GM19023 (cell line): ENCODE data around the gene MCRIP1.
"Not testable (repeated sequence)": the region's sequence is repeated elsewhere in the genome, so short reads cannot be mapped to it uniquely, and the experiment has no call there.

ENCODE experiments used
- ATAC-seq: cut with Tn5 transposase; IDR thresholded peaks from one replicate; pipeline ENCODE4 v1.9.1; 2021; ENCODE audit warnings: mild to moderate bottlenecking, moderate library complexity; ENCODE audit not compliant: unreplicated experiment

MCRIP1 gene

DNA sequence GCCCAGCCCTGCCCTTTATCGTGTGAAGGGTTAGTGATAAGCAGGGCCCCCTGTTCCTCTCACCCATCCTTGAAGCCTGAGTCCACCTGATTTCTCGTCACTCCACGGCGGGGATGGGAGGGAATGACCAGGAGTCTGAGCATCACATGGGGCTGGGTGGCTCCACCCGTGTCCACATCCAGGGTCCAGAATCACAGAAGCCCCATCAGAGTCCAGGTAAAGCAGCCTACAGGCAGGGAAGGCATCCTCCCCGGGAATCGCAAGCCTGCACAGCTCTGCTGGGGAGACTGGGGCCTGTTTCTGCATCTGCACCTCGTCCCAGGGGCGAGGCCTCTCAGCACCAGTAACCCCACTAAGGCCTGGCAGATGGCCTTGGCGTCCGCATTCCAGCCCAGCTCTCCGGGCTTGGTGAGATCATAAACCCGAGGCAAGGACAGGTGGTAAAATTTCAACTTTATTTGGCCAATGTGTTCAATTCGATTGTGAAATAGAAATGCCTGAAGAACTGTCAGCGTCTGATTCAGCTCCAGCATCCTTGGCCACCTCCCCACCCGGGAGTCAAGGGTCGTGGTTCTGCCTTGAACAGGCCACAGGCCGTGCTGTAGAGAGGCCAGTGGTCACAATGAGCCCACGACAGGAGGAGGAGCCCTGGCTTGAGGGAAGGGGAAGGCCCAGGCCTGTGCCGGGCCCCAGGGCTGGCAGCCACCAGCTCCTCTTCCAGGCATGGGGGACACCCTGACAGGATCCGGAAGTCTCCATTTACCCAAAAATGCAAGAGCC is 9.8 kb upstream of the MCRIP1 start:
- ATAC-seq, result no peak

DNA sequence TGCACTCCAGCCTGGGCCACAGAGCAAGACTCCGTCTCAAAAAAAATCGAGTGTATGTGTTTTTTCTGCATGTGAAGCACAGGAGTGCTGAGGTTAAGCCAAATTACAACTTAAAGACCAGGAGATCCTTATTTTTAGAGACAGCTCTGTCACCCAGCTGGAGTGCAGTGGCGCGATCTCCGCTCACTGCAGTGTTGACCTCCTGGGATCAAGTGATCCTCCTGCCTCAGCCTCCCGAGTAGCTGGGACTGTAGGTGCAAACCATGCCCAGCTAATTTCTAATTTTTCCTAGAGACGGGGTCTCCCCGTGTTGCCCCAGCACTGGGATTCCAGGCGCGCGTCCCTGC is 9.3 kb upstream of the MCRIP1 start:
- ATAC-seq, result no peak

DNA sequence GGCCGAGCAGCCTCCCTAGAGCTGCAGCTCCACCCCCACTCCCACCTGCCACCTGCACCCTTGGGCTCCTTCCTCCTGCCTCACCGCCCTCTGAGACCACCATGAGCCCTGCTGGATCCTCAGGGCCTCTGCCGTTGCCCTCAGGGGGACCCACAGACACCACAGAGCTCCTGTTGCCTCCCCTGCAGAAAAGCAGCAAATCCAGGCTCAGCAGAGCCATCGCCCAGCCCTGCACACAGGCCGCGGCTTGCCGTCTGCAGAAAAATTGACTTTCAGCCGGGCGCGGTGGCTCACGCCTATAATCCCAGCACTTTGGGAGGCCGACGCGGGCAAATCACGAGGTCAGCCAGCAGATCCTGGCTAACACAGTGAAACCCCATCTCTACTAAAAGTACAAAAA is 8.8 kb upstream of the MCRIP1 start:
- ATAC-seq, result no peak

DNA sequence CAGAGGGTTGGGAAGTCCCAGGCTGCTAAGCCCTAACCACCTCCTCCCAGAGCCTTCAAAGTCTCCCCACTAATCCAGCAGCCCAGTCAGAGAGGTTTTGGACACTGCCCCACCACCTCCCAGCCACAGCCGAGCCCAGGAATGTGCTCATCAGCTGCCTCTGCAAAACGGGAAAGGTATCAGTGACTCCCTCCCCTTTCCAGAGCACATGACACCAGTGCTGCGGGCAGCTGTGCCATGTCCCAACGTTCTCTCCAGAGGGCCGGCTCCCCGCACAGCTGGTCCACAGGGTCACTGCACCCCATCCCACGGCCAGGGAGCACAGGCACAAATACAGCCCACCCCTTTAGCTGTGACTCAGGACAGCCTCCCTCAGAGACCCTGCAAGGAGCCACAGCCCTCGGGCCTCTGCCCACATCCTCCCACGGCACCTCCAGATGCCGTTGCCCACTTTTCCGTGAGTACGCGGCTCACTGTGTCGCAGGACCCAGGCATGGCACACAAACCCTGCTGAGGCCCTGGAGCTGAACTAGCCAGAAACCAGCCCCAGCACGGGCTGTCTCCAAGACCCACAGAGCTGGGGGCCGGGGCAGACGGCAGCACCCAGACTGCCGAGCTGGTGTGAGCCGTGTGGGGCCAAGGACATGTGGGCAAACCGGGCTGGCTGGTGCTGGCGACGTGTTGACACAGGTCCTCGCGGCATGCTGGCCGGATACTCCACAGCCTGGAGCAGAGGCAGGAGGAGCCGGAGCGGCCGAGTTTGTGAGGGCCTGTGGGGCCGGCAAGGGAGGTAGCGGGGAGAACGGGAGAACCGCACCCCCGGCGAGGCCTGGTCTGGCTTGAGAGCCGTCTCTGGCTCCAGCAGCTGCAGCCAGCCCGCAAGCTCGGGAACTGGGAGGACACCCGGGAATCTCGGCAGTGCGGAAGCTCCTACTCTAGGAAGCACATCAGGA is 8.0 kb upstream of the MCRIP1 start:
- no peak for ATAC-seq

DNA sequence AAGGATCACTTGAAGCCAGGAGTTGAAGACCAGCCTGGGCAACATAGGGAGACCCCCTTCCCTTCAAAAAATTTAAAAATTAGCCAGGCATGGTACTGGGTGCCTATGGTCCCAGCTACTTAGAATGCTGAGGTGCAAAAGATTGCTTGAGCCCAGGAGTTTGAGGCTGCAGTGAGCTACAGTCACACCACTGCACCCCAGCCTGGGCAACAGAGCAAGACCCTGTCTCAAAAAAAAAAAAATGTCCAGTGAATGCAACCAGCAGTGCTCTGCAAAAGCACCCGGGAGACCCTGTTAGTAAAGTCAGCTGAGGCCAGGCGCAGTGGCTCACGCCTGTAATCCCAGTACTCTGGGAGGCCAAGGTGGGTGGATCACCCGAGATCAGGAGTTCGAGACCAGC is 7.0 kb upstream of the MCRIP1 start:
- ATAC-seq, result not testable (repeated sequence)

DNA sequence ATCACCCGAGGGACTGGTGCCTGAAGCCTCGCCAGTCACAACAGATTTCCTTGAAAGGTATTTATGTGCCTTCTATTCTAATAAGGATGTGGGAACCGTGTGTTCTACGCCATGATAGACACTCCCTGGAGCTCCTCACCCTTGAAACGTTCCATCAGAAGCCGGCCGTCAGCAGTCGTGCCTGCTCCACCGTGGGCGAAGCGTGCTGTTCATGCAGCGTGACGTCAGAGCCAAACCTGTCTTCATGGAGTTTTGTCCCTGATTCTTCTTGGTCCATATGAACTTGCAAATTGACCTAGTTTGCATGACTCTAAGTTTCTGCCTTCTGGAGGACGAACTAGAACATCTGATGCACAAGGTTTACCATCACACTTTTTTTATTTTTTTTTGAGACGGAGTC is 6.2 kb upstream of the MCRIP1 start:
- no peak for ATAC-seq

DNA sequence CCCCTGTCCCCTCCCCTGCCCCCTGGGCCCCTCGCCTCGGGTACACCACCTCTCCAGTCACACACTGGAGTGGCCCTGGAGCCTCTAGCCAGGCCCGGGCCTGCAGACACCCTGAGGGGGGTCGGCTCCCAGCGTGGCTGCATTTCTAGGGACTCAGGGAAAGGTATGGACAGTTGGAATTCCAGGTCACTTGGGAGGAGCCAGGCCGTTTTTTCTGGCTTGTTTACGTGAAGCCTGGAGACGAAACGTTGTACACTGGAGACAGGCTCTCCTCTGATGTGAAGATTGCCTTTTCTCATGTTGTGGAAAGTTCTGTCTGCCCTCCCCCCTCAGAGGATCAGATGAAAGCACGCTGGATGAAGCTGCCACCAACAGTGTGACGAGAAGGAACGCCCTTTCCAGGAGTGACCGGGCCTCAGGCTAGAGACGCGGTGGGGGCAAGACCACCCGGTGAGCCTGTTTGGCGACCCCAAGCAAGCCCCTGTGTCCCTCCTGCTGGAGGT is 5.7 kb upstream of the MCRIP1 start:
- ATAC-seq, result no peak

DNA sequence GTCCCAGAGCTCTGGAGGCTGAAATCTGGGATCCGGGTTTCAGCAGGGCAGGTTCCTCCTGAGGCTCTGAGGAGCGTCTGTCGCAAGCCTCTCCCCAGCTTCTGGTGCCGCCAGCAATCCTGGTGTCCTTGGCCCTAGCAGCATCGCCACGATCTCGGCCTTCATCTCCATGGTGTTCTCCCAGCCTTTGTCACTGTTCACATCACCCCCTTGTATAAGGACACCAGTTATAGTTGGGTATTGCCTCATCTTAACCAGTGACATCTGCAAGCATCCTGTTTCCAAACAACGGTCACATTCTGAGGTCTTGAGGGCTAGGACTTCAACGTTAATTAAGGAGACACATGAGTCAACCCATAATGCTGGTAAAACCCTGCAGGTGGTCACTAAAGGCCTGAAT is 4.5 kb upstream of the MCRIP1 start:
- ATAC-seq, result no peak

DNA sequence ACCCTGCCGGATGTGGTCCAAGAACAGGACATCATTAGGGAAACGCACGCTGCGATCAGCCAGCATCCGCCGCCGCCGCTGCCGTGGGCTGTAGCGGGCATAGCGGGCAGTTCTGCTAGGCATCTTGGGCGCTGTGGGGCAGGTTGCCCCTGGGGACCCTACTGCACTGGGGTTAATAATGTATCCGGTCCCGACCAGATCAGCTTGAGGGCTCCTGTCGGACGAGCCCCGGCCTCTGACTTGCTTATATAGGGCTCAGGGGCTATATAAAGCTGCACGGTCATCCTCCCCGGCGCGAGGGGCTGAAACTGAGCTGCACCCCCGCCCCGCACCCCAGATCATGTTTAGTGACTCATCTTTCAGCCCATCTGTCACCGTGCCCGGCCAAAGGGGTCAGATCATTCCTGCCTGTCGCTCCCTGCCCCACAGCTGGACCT is 1.8 kb upstream of the MCRIP1 start, which contains the start of gene PPP1R27:
PPP1R27 (minus strand) TSS at position 220 of the 437 bp plus-strand sequence; CDS start at position 123, 97 bp downstream.
- ATAC-seq, result no peak

DNA sequence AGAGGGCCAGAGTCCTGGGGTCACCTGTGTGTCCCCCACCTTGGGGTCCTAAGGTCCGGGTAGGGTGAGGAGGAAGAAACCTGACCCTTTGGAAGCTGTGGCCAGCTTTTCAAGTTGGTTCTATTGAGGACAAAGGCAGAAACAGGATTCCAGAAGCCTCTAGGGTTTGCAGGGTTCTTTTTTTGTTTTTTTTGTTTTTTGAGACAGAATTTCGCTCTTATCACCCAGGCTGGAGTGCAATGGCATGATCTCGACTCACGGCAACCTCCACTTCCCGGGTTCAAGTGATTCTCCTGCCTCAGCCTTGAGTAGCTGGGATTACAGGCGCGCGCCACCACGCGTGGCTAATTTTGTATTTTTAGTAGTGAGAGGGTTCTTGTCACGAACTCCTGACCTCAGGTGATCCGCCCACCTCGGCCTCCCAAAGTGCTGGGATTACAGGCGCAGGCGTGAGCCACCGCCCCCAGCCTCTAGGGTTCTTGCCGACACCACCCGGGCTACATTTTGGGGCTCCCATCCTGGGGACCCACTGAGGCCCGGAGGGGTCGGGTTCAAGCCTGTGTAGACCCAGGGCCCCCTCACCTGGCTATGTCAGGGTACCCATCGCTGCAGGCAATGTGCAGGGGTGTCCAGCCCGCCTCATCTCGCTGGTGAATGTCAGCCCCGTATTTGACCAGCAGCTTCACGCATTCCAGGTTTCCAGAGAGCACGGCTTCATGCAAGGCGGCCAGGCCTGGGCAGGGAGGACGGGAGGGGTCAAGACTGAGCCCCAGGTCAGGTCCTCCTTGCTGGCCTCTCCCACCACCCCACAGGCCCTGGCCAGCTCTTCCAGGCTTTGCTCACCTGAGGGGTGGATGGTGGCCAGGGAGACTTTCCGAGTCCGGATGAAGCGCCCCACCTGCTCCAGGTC is 1.1 kb upstream of the MCRIP1 start:
- no peak for ATAC-seq

DNA sequence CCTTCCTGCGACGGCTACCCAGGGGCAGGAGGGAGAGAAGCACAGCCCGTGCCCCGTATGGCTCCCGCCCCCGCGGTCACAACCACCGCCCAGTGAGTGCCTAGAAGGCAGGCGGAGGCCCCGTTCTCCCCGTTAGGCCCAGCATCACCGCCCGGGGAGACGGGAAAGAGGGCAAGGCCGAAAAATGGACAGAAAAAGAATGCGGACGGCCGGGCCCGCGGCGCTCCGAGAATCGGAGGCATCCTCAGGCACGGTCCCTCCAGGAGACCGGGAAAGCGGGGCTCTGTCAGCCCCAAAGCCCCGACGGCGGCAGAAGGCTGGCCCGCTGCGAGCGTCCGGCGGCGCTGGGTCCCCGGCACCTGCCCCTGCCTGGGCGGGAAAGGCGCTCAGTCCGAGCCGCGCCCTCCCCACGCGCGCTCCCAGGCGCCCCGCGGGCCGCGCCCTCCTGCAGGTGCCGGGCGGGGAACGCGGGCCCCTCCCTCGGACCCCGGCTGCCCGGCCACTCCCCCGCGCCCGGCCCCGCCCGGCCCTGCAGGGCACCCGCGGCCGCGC is 407 bp downstream of the MCRIP1 start:
- peak; percentile 21 for ATAC-seq

DNA sequence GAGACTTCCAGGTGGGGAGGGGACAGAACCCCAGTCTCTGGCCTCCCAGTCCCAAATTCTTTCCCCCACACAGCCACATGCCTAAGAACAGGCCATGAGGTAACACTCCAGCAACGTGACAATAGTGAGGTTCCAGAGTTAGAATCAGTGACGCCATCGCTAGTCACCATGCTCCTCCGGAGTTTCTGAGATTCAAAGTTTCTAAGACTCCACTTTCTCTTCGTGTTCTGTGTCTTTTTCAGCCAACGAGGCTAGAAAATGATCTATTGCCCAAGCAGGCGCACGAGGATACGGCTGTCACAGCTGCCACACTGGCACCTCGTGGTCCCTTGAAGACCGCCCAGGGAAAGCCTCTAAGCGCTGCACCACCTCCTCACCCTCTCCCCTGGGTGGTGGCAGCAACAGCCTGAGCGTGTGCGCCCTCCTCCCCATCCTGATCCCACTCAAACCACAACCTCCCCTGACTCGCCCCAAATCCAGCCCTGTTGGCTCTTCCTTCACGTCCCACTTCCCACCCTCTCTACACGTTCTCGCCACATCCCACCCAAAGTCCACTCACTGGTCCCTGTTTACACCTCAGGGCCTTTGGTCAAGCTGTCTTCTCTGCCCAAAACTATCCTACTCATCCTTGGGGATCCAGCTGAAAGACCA is 1.0 kb downstream of the MCRIP1 start:
- no peak for ATAC-seq

DNA sequence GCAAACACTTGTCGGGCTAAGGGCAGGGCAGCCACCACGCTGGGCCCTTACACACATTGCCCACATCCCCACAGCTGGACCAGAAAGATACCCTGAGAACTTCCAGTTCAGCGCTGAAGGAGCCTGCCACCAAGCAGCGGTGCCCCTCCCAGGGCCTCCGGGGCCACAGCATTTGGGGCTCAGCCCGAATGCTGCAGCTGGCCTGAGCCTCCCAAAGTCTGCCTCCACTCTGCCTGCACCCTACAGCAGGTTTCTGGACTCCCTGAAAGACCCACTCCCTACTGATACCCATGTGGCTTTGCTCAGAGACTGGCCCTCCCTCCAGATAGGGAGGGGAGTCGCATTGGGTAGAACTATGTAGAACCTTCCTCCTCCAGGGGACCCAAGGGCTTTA is 1.5 kb downstream of the MCRIP1 start:
- no peak for ATAC-seq

DNA sequence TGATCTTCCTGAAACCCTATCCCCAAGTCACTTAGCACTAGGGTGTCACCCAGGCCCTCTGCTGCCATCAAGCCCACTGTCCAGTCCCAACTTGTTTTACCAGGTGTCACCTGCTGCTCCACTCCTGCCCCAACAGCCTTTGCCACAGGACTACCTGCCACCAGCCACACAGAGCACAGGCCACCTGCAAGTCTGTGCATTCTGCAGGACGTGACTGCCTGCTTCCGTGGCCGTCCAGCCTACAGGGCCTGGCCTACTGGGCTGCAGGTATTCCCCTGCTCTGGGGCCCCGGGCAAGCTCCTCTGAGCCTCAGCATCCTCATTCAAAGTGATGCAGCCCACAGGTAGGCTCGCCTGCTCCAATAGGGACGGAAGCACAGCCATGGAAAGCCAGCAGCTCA is 3.2 kb downstream of the MCRIP1 start:
- ATAC-seq, result no peak

DNA sequence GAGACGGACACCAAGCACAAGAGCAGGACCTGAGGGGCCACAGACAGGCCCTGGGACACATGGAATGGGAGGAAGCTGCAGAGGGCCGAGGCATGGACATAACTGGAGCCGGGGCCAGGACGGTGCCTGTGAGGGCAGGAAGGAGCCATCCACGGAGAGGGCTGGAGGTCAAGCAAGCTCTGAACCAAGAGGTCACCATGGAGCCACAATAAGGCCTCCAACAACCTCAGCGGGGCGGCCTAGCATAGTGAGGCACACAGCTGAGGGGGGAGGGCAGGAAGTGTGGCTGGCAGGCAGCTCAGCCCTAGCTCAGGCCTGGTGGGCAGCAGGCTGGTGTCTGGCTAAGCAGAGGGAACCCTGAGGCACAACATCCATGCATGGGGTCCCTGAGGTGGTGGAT is 4.4 kb downstream of the MCRIP1 start:
- no peak for ATAC-seq

DNA sequence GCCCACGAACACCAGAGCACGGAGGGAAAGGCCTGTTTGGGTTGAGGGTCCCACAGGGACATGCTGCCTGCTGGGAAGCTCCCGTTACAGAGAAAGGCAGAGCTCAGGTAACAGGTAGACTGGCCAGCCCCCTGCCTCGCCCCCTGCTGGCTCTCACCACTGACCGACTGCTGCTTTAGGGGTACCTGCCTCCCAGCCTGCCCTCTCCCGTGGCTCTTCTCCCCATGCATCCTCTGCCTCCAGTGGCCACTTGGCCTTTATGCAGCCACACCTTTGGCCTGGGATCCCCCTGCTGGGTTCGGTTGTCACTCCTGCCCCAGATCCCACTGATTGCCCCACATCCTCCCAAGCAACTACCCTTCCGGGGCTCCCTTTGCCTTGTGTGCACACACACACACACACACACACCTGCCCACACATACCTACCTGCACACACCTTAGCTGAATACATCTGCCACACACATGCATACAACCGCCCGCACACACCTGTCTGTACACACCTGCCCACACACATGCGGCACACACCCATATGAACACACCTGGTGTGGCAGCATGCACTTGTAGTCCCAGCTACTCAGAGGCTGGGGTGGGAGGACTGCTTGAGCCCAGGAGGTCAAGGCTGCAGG is 7.1 kb downstream of the MCRIP1 start:
- ATAC-seq, result no peak

DNA sequence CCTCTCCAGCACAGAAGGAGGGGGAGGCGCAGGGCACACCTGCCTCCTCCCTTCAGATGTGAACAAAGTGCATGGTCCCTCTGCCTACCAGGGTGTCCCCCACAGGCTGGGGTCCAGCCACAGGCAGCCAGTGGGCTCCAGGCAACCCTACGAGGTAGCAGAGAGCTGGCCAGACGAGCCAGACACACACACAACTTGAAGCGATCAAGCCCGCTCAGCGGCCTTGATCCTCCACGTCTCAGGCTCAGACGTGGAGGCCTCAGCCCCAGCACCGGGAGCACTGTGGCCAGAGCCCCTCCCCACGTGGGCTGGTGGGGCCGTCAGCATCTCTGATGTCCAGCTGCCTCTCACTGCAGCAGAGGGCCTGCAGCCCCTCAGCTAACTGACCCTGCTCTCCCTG is 8.5 kb downstream of the MCRIP1 start:
- ATAC-seq, result no peak

DNA sequence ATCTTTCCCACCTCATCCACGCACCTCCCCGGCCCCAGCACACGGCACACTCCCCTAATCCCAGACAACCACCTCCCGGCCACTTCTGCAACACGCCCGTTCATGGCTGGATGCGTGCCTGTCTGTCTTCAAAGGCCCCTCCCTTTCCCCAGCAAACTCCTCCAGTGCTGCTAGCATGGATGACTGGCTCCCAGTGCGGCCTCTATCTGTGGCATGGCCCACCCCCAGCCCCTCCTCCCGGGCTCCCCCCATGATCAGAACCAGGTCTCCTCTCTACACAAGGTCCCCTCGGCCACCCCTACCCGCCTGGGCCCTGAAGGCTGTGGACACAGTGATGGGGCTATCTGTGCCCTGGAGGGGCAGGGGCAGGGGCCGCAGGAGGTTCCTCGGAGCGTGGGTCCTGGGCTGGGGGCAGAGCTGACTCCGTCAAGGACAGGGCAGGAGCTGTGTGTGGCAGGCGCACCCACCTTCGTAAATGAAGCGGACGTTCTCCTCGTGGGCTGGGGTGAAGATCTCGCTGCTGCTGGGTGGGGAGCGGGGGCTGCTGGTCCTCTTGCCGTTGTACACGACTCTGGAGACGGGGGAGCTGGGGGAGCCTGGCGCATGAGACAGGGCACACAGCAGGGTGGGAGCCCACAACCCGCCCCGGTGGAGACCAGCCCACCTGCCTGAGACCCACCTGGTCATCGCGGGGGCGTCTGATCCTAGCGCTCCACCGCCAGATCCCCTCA is 9.1 kb downstream of the MCRIP1 start:
- ATAC-seq, result no peak
